GM11168 (cell line): Measurements from ENCODE around the gene CNNM3.
"Not testable (repeated sequence)": the region's sequence is repeated elsewhere in the genome, so short reads cannot be mapped to it uniquely, and the experiment has no call there.

Experiments used
- in situ Hi-C: fragments of 300-500 bp; cut with MboI; formaldehyde crosslinking; loops from one replicate; pipeline ENCODE4 v1.12.0; 2022; ENCODE audit warnings: low sequenced_read_pairs; ENCODE audit not compliant: unreplicated experiment

Gene CNNM3

DNA sequence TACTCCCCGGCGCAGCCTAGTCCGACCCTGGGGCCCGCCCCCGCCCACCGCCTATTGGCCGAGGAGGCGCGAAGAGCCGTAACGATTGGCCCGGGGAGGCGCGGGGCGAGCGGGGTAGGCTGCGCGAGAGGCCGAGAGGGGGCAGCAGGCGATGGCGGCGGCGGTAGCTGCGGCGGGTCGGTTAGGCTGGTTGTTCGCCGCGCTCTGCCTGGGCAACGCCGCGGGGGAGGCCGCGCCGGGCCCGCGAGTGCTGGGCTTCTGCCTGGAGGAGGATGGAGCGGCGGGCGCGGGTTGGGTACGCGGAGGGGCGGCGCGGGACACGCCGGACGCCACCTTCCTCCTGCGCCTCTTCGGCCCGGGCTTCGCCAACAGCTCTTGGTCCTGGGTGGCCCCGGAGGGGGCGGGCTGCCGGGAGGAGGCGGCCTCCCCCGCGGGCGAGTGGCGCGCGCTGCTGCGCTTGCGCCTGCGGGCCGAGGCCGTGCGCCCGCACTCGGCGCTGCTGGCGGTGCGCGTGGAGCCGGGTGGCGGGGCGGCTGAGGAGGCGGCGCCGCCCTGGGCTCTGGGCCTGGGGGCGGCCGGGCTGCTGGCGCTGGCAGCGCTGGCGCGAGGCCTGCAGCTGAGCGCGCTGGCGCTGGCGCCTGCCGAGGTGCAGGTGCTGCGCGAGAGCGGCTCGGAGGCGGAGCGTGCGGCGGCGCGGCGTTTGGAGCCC, at the start of gene CNNM3:
CNNM3 (plus strand) TSS at position 142 of the 709 bp plus-strand sequence; CDS start at position 152, 10 bp downstream.
- in situ Hi-C loops: no loop called here

DNA sequence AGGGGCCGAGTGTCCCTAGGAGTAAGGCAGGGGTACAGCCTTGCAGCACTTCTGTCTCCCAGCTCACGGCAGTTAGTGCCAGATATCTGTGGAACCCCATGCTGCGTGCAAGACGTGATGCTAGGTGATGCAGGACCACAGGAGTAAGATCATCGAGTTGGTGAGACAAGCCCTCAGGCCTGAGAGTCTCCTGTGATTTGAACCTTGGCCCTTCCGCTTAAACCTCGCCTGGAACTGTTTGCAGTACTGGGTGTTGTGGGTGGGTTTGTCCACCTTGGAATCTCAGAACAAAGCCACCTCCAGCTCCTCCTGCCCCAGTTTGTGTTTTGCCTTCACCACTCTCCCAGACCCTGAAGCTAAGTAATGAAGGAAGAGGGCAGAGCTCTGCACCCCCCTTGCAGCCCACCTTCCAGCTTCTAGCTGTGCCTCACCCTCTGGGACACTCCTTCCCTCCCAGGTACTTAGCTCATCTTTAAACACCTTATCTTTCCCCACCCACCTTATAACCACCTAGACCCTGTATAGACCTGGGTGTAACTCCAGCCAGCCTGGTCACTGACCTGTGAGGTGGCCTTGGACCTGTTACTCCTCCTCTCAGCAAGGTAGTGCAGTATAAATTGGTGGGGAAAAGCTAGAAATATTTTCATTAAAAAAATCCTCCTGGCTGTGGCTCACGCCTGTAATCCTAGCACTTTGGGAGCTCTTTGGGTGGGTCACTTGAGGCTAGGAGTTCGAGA, 48.8 kb upstream of the CNNM3 start:
- in situ Hi-C loops: no loop called here

- in situ Hi-C loops: no loop called here
Observed at GRCh38 chr2:96768083-96768561, 47.9 kb upstream of the CNNM3 start.

GRCh38 chr2:96769814-96770213, 46.3 kb upstream of the CNNM3 start:
- in situ Hi-C loops: no loop called here

GRCh38 chr2:96770442-96771202, 45.4 kb upstream of the CNNM3 start:
- in situ Hi-C loops: no loop called here

GRCh38 chr2:96771796-96772618, 44.1 kb upstream of the CNNM3 start:
- in situ Hi-C loops: no loop called here

DNA sequence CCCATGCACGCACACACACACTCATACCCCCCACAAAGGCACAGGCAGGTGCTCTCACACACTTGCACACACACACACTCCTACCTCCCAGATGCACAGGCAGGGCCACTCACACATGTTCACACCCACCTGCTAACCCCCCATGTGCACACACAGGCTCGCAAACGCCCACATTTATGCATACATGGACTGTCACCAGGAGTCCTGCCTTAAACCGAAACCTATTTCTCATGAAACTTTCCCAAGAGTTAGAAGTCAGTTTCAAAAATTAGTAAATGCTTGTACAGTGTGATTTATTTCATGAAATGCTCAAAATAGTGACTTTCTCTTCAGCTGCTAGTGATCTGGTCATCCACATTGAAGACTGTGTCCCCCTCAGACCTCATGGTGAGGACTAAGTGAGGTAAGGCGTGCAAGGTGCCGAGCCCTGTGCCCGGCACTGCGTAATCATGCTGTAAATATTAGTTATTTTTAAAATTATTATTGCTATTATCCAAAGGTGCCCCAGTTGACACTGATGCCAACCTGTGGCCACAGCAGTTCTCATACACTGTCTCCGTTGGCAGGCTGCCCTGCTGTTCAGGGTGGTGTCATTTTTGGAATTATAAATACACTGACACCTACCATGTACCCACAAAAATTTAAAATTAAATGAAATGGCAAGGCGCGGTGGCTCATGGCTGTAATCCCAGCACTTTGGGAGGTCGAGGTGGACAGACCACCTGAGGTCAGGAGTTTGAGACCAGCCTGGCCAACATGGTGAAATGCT, 43.0 kb upstream of the CNNM3 start:
- in situ Hi-C loops: no loop called here

DNA sequence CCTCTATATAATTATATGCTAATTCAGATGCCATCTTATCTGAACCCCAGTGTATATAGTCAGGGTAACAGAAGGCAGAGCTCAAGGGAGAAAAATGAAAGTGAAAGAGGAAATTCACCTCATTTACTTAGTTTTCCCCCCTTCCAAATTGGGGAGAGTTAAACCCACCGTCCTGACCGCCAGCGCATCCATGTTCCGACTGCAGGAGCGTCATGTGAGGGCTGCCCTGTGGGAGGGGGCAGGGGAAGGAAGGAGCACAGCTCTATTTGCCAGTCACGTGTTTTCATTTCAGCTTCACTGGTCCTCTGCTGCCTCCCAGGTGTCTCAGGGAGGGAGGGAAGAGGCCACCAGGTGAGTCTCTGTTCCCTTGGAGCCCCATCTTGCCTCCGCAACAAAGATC, 42.1 kb upstream of the CNNM3 start:
- in situ Hi-C loops: no loop called here

- in situ Hi-C loops: no loop called here
Observed at GRCh38 chr2:96775160-96775559, 40.9 kb upstream of the CNNM3 start.

- in situ Hi-C loops: no loop called here
Observed at GRCh38 chr2:96783388-96783787, 32.7 kb upstream of the CNNM3 start.

- in situ Hi-C loops: no loop called here
Observed at GRCh38 chr2:96787411-96787810, 28.7 kb upstream of the CNNM3 start.

GRCh38 chr2:96788442-96789244, 27.4 kb upstream of the CNNM3 start:
- in situ Hi-C loops: no loop called here

DNA sequence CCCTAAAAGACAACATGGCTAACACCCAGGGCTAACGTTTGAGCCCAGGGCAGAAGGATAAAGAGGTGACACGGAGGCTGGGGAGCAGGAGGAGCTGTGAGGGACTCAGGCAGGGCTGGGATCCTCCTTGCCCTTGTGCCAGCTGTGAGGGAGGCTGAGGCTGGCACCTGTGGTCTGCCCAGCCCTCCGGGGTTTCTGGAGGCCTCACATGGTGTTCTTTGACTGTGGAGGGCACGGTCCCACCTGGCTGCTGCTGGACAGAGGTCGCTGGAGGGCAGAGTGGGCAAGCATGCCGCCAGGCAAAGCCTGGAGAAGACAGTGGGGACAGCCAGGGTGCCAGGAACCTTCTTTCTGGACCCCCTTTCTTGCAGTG, 26.8 kb upstream of the CNNM3 start:
- in situ Hi-C loops: no loop called here

DNA sequence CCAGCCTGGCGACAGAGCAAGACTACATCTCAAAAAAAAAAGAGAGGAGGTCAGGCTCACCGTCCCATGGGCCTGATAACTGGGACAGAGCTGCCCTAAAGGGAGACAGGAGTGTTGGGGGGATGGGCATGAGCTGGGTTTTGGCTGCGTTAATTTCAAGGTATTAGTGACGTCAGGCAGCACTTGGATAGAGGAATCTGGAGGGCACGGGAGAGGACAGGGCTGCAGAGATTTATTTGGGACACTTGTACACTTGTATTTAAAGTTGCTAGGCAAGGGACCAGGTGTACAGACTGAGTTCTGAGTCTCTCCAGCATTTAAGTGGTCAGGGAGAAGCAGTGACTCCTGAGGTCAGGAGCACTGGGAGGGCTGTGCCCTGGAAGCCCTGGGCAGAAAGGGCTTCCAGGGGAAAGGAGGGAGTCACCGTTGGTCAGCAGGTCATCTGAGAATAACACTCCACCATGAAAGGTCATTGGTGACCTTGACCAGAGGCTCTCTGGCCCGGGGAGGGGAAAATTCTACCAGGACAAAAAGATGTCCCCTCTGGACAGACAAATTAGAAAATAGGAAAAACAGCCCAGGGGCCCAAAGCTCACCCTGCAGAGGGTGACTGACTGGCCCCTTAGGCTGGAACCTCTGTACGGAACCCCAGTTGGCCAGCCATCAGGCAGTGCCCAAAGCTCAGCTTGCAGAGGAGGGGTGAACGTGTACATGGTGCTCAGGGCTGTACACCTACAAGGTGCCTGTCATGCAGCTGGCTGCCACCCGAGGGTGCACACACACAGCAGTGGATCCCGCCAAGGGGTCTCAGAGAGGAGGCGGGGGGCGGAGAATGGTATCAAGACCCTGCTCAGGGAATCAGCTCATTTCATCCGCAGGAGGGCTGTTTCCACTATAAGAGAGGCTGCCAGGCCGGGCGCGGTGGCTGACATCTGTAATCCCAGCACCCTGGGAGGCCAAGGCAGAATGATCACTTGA, 23.0 kb upstream of the CNNM3 start:
- in situ Hi-C loops: no loop called here

DNA sequence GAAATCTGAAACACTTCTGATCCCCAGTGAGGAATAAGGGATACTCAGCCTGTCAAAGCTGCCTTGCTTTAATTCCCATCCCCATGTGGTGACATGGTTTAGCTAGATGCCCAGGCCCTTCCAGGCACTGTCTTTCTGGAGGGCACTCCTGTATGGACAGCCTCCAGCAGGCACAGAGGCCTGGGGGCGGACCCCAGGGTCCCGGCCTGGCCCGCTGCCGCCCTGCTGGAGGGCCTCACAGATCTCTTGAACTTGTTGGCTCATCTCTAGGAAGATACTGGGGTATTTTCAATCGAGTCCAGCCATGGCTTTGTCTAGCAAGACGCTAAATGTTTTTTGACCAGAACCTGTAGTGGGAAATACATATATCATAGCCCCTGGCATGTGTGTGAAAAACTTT, 21.0 kb upstream of the CNNM3 start:
- in situ Hi-C loops: no loop called here

GRCh38 chr2:96796497-96796896, 19.6 kb upstream of the CNNM3 start:
- in situ Hi-C loops: not testable (repeated sequence)

GRCh38 chr2:96797066-96797625, 18.9 kb upstream of the CNNM3 start:
- in situ Hi-C loops: no loop called here
